ENCODE data around the gene EML6.
"Not testable (repeated sequence)": the region's sequence is repeated elsewhere in the genome, so short reads cannot be mapped to it uniquely, and the experiment has no call there.

Gene EML6

DNA sequence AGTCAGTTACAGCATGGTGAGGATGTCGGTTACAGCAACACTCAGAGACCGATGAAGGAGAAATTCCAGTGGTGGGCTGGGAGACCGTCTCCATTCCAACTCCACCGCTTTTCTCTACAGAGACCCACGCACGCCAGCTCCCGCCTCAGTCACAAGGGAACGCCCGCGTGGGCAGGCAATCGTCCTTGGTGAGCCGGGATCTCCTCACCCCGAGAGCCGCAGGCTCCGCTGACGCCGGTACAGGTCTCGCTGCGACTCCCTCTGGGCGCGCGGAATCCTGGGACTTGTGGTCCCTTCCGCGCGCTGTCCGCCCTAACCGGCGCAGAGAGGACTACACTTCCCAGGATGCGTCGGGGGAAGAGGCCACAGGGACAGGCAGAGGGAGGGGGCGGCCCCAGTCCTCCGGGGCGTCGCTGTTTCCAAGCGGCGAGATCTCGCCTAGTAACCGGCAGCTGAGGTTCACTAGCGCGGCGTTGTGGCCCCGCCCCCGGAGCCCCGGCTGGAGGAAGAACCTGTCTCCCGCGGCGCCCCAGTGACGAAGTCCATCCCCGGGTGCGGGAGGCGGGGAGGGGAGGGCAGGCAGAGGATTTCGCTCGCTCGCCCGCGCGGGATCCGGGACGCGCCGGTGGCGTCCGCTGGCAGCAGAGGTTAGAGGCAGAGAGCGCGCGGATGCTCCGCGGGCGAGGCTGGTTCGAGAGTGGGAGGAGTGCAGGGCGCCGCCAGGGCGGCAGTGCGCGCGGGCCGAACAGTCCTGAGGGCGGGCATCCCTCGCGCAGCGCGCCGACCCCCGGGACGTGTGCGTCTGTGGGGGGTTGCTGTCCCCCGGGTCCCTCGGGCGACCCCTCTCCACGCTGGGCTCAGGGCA is at the start of gene EML6:
Gene EML6, plus strand, starts transcription at position 532 of the 865 bp plus-strand sequence. CDS start 1,400 bp downstream, outside the sequence.
- DNase-seq (ENCODE audit: low read depth in 2 of 2): peak; percentile 94 to 96

DNA sequence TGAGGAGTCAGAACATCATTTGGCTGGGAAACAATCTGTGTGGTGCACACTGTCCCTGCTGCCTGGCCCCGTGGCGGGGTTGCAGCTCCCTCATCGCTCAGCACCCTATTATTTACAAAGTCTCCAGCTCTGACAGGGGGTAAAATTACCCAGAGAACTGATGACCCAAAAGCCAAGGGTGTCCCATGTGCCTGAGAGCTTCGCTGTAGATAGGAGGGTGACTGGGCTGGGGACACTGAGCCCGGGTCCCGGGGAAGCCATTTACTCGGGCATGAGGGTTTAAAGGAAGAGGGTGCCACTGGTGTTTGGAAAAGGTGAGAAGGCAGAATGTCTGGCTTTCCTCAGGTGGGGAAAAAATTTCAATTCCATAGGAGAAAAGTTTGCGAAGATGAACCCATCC is 48.2 kb upstream of the EML6 start:
- no peak for DNase-seq (ENCODE audit: low read depth in 2 of 2)

DNA sequence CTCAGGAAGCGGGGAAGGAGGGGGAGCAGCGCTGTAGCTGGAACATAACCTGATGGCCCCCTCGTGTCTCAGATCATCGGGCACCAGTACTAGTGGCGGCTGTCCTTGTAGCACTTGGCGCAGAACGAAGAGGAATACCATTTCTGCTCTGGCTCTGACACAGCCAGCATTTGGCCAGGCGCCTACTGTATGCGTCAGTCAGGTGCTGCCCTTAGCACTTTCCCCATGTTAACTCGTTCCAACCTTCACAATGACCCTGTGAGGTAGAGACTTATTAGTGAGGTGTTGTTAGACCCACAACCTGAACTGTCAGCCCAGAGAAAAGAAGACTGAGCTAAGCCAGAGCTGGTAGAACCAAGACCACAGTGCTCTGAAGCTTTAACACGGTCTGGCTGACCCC is 47.7 kb upstream of the EML6 start:
- DNase-seq (ENCODE audit: low read depth in 2 of 2): no peak

DNA sequence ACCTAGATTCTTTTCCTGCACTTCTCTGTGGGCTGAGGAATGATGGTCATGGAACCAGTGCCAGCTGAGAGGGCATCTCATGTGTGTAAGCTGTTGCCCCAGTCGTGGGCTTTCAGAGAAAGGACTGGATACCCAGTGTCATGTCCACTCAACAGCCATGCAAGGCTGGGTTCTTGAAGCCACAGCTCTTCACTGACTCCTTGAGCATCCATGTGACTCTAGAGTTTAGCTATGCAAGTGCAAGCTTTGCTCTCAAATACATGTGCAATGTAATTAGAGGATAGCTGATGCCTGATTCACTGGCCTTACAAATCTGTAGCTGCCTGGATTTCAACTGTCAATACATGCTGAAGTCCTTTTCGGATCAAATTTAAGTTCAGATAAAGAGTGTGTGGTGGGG is 46.8 kb upstream of the EML6 start:
- no peak for DNase-seq (ENCODE audit: low read depth in 2 of 2)

DNA sequence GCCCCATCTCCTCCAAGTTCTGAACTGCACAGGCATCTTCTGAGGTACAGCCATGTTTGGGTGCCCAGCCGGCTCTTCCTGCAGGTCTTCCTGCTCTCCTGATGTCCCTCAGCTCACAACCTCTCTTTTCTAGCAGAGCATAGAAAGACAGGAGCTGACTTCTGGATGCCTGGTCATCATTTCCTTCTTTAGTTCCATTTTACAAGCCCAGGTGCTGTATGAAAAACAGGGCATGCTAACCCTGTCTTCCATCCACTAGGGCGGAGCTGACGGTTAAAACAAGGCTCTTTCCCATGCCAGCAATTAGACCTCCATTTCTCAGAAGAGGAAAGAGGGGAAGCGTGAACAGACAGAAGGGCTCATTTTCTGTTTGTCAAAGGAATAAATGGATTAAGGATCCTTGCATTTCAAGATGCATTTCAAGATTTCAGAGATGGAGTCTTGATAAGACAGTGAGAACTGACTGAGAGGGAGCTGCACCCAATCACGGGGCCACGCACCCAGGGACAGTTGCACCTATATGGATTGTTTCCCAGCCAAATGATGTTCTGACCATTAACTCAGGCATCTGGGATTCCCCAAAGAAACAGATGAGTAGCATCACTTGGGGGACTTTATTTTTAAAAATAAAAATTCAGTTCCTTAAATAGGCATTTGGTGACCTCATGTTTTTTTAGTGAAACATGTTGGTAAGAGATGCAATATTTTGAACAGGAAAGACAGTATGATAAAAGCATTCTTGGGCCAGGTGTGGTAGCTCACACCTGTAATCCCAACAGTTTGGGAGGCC is 45.8 kb upstream of the EML6 start:
- DNase-seq (ENCODE audit: low read depth in 2 of 2): no peak

DNA sequence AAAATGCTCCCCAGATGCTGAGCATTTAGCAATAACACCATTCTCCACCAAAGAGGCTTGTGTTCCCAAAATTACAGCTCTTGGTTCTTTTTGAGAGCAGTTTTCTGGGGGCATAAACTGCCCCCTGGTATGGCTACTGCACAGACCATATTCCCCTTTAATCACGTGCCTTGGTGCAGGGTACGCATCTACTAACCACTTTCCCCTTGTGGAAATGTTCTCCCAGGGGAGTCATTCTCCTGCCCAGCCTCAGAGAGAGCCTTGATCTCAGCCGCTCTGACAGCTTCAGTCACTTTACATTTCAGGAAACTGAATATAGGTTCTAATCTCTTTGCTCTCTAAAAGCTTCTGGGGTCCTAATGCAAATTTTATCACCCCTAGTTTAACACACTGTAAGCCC is 44.7 kb upstream of the EML6 start:
- no peak for DNase-seq (ENCODE audit: low read depth in 2 of 2)

DNA sequence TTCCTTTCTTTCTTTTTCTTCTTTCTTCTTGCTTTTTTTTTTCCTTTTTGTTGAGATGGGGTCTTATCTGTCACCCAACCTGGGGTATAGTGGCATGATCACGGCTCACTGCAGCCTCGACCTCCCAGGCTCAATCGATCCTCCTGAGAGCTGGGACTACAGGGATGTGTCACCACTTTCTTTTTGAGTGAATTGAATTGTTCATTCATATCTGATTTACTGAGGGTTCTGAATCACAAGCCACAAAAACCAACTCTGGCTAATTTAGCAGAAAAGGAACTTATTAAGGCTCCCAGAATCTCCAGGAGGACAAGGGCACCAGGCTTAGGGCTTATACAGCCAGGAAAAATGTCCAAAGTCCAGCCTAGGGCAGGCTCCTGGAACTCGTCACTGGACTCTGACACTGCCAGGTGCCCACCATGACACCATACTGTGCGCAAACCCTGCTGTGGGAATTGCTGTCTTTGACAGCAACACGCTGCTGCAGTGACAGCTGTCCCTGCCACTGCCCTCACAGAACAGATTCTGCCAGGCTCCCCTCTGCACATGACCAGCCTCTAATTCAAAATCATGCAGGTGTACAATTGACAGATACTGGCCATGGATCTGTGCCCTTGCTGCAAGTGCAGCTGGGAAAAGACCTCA is 42.9 kb upstream of the EML6 start:
- DNase-seq (ENCODE audit: low read depth in 2 of 2): no peak

DNA sequence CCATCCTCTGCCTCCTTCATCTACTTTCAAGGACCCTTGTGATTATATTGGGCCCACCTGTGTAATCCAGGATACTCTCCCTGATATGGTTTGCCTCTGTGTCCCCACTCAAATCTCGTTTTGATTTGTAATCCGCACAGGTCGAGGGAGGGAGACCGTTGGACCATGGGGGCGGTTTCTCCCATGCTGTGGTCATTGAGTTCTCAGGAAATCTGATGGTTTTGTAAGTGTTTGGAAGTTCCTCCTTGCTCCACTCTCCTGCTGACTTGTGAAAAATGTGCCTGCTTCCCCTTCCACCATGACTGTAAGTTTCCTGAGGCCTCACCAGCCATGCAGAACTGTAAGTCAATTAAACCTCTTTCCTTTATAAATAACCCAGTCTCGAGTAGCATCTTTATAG is 42.0 kb upstream of the EML6 start:
- DNase-seq (ENCODE audit: low read depth in 2 of 2): no peak

DNA sequence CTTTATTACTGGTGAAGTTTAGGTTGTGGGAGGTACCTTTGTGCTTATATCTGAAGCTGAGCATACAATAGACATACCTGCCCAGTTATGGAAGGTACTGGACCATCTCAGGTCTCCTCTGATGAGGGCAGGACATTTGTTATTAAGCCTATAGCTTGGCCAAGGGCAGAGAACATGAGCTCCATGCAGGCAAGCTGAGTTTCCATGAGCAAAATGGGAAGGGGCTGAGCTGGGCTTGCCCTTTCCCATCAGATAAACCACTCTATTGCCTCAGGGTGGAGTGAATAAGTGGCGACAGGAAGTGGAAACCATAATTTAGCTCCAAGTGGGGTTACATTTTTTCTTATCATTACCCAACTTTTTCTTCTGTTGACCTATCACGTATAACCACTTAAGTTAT is 39.9 kb upstream of the EML6 start:
- DNase-seq (ENCODE audit: low read depth in 2 of 2): no peak

DNA sequence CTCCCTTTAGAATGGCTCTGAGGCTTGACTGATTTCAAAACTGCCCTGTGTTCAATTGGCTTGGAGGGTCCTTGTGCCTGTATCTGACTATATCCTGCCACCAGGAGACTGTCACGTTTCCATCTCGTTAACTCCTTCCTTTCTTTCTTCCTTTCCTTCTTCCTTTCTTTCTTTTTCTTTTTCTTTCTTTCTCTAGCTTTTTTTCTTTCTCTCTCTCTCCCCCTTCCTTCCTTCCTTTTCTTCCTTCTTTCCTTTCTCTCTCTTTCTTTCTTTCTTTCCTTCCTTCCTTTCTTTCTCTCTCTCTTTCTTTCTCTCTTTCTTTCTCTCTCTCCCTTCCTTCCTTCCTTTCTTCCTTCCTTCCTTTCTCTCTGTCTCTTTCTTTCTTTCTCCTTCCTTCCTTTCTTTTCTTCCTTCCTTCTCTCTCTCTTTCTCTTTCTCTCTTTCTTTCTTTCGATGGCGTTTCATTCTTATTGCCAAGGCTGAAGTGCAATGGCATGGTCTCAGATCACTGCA is 38.1 kb upstream of the EML6 start:
- DNase-seq (ENCODE audit: low read depth in 2 of 2): no peak

DNA sequence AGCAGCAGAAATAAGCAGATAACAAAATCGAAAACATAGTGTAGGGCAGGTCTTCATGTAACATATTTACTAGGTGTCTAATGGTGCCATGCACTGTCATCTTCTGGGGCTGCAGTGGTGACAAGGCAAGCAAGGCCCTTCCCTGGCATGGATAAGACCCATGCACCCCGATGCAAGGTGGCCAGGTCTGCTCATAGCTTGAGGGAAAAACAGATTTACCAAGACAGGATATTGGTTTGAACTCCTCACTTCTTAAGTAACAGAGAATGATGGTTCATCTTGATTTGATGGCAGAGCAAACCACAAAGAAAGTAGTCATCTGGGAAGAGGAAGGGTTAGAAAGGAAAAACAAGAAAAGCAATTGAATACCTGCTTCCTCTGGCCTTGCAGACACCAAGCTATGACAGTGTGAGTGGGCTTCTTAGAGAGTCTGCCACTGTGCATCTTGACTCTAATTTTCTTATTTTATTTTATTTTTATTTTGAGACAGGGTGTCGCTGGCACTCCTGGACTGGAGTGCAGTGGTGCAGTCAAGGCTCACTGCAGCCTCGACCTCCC is 35.8 kb upstream of the EML6 start:
- DNase-seq (ENCODE audit: low read depth in 2 of 2): no peak

DNA sequence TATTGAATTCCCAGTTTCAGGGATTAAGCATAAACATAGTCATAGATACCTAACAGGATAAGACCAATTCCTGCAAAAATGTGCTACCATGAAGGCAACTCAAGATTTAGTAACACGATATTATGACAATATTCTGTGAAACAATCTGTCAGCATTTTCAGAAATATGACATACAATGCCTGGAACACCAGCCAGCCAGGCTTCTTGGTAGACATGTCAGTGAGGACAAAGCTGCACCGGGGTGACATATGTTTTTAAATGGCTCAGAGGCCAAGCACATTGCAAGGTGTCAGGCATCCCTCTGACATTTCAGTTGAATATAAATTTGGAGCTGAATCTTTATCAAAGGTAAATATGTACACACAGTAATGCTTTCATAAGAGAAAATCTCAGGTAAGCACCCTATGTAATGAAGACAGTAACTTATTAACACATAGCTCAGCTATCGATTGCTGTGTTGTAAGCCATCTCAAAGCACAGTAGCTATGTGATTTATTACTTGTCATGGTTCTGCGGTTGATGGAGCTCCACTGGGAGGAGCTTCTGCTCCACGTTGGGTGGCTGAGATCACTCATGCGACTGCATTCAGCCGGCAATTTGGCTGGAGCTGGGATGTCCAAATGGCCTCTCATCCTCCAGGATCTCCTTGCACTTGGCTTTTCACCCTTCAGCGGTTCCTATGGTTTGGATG is 31.9 kb upstream of the EML6 start:
- no peak for DNase-seq (ENCODE audit: low read depth in 2 of 2)

DNA sequence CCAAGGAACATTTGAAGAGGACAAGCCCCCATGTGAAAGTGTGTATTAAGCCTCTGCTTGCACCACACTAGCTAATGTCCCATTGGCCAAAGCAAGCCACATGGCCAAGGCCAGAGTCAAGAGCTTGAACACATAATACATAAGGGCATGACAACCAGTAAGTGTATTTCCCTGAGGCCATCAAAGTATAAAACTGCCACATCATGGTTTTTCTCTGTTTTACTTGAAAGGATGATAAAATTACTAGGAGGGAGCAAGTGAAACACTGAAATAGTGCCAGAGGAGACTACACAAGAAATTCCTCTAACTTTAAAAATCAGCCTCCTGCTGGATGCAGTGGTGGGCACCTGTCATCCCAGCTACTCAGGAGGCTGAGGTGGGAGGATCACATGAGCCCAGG is 30.9 kb upstream of the EML6 start:
- no peak for DNase-seq (ENCODE audit: low read depth in 2 of 2)

DNA sequence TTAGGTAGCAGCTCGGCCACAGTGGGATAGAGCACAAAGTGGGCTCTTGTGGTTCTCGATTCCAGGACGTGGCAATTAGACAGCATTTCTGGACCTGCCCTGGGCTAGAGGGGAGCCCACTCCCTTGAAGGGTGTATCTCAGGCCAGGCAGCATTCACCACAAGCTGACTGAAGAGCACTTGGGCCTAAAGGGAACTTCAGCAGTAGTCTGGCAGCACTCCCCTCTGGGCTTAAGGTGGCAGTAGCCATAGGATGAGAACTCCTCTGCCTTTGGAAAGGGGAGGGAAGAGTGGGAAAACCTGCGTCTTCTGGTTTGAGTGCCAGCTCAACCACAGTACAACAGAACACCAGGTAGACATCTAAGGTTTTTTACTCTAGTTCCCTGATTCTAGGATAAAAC is 28.1 kb upstream of the EML6 start:
- no peak for DNase-seq (ENCODE audit: low read depth in 2 of 2)

DNA sequence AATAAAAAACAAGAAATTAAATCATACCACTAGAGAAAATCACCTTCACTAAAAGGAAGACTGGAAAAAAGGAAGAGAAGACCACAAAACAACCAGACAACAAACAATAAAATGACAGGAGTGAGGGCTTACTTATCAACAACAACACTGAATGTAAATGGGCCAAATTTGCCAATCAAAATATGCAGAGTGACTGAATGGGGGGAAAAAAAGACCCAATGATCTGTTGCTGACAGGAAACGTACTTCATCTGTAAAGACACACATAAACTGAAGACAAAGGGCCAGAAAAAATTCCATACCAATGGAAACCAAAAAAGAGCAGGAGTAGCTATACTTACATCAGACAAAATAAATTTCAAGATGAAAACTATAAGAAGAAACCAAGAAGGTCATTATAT is 25.5 kb upstream of the EML6 start:
- DNase-seq (ENCODE audit: low read depth in 2 of 2): no peak

DNA sequence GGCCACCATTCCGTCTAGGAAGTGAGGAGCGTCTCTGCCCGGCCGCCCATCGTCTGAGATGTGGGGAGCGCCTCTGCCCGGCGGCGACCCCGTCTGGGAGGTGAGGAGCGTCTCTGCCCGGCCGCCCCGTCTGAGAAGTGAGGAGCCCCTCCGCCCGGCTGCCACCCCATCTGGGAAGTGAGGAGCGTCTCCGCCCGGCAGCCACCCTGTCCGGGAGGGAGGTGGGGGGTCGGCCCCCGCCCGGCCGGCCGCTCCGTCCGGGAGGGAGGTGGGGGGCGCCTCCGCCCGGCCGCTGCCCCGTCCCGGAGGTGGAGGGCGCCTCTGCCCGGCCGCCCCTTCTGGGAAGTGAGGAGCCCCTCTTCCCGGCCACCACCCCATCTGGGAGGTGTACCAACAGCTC is 24.5 kb upstream of the EML6 start:
- not testable (repeated sequence) for DNase-seq (ENCODE audit: low read depth in 2 of 2)

DNA sequence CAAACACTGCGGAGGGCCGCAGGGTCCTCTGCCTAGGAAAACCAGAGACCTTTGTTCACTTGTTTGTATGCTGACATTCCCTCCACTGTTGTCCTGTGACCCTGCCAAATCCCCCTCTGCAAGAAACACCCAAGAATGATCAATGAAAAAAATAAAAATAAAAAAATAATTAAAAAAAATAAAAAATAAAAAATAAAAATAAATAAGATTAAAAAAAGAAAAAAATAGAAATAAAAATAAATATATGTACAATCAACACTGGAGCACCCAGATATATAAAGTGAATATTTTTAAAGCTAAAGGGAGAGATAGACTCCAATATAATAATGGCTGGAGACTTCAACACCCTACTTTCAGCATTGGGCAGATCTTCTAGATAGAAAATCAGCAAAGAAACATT is 23.8 kb upstream of the EML6 start:
- no peak for DNase-seq (ENCODE audit: low read depth in 2 of 2)

DNA sequence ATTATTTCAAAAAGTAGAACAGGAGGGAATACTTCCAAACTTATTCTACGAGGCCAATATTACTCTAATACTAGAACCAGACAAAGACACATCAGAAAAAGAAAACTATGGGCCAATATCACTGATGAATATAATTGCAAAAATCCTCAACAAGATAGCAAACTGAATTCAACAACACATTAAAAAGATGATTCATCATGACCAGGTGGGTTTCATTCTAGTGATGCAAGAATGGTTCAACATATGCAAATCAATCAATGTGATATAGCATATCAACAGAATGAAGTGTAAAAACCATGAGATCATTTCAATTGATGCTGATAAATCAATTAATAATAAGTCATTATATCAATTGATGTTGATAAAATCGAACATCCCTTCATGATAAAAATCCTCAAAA is 22.4 kb upstream of the EML6 start:
- DNase-seq (ENCODE audit: low read depth in 2 of 2): no peak

DNA sequence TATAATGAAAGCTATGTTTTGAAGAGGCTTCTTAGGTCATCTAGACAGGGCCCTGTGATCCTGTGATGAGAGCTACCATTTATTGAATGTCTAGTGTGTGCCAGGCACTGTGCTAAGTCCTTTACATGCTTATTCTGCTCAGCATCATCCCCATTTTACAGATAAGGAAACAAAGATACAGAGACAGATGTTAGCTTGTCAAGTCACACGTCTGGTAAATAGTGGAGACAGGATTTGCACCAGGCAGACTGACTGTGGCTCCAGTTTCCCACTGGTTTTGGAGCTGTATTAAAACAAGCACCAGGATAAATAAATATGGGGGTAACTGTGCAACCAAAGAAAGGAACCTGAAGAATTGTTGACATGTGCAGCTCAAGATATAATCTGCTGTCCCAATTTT is 19.2 kb upstream of the EML6 start:
- DNase-seq (ENCODE audit: low read depth in 2 of 2): no peak

DNA sequence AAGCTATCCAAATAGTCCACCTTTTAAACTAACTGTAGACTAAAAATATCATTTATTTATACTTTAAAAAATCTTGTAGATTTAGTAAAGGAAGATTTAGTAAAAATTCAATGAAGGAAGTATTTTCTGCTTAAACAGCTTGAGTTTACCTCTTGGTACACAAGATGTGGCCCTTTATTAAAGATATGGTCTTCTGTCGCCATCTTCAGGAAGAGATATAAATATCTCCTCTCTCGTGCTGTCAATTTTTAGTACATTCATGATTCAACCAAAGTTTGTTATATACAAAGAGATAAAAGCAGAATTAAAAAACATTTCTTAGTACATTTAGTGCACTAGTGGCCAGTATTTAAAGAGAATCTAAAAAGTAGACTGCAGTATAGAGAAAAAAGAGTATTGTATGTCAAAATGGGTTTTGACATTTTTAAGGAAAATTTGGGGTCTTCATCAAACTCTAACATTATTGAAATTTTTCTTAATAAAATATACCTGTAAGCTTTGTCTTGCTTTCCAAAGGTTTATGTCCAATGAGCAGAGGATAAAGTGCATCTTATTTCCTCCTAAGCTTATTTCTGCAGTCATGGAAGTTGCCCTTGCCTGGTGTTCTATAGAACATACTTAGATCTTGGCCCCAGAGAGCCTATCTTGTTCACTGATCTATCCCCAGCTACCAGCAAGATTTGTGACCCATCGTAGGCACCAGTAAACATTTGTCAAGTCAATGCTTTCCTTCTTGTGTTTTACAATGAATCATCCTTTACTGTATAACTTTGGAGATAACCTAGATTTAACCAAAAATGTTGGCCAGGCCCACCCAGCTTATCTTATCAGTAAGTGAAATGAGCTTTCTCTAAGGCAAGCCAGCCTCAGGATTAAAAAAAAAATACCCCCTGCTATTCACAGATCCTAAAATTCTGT is 18.5 kb upstream of the EML6 start:
- DNase-seq (ENCODE audit: low read depth in 2 of 2): no peak
